ENCODE results near the gene ZNF644. TPM values are rescaled to one million over a fixed set of nuclear protein-coding genes. Genes with fewer than 3 reads are reported as not detected.

Gene ZNF644
- total RNA-seq, 6 donors from 2014 or later: 36.7 to 111 (median 42.9) TPM

- H3K36me3 ChIP-seq: no peaks in the 10 kb centered on the region
- H3K4me1 ChIP-seq: peaks cover 28 to 51% (median 40%) of the 10 kb centered on the region in 4 donors
- H3K27ac ChIP-seq: no peak overlapping the region
- WGBS, 2 donors: 76 to 81% methylated on average over 4 of the region's 4 CpGs
- H3K9me3 ChIP-seq: no peaks in the 10 kb centered on the region
- no peak overlapping the region for H3K4me3 ChIP-seq
- no peak for TF ChIP-seq CTCF (IDR thresholded peaks at IDR 0.05)
- TF ChIP-seq POLR2A (IDR thresholded peaks at IDR 0.05): no peak
- no peak for TF ChIP-seq POLR2AphosphoS5 (IDR thresholded peaks at IDR 0.05)
- TF ChIP-seq EP300 (IDR thresholded peaks at IDR 0.05): no peak
- H3K27me3 ChIP-seq: no peaks in the 10 kb centered on the region
- peak in 1 of 2 donors; percentile 37 for DNase-seq
- no peak for ATAC-seq (ENCODE audit: low FRiP score in 2 of 2)
Measured at GRCh38 chr1:91012196-91012595, 9.6 kb downstream of the ZNF644 start.

GRCh38 chr1:91011726-91012125 lies 10.1 kb downstream of the ZNF644 start:
- ATAC-seq (ENCODE audit: low FRiP score in 2 of 2): peak in 1 of 2 donors; percentile 38
- no peaks in the 10 kb centered on the region for H3K9me3 ChIP-seq
- no peak for DNase-seq
- 0% methylated on average over 1 of the region's 1 CpG for WGBS, 2 donors
- no peaks in the 10 kb centered on the region for H3K27me3 ChIP-seq
- no peak overlapping the region for H3K27ac ChIP-seq
- H3K36me3 ChIP-seq: no peaks in the 10 kb centered on the region
- TF ChIP-seq POLR2AphosphoS5 (IDR thresholded peaks at IDR 0.05): no peak
- no peak for TF ChIP-seq CTCF (IDR thresholded peaks at IDR 0.05)
- no peak for TF ChIP-seq POLR2A (IDR thresholded peaks at IDR 0.05)
- no peak for TF ChIP-seq EP300 (IDR thresholded peaks at IDR 0.05)
- H3K4me1 ChIP-seq: peaks cover 27 to 49% (median 36%) of the 10 kb centered on the region in 4 donors
- no peak overlapping the region for H3K4me3 ChIP-seq

GRCh38 chr1:91007827-91008226 lies 14.0 kb downstream of the ZNF644 start:
- Histone ChIP-seq H3K27me3 (no peaks in the 10 kb centered on the region), H3K4me1 (peaks cover 13 to 44% (median 25%) of the 10 kb centered on the region in 4 donors), H3K27ac (no peak overlapping the region), H3K9me3 (no peaks in the 10 kb centered on the region), H3K4me3 (no peak overlapping the region), H3K36me3 (no peaks in the 10 kb centered on the region)
- no peak for DNase-seq
- no peak for ATAC-seq (ENCODE audit: low FRiP score in 2 of 2)
- no peak for TF ChIP-seq CTCF (IDR thresholded peaks at IDR 0.05)
- no peak for TF ChIP-seq POLR2A (IDR thresholded peaks at IDR 0.05)
- no peak for TF ChIP-seq POLR2AphosphoS5 (IDR thresholded peaks at IDR 0.05)
- TF ChIP-seq EP300 (IDR thresholded peaks at IDR 0.05): no peak

GRCh38 chr1:91007092-91007491 lies 14.7 kb downstream of the ZNF644 start:
- Histone ChIP-seq H3K27me3 (no peaks in the 10 kb centered on the region), H3K4me3 (no peak overlapping the region), H3K27ac (no peak overlapping the region), H3K9me3 (no peaks in the 10 kb centered on the region), H3K36me3 (no peaks in the 10 kb centered on the region), H3K4me1 (peaks cover 9 to 39% (median 21%) of the 10 kb centered on the region in 4 donors)
- DNase-seq (no peak), ATAC-seq (ENCODE audit: low FRiP score in 2 of 2) (no peak)
- TF ChIP-seq POLR2A (IDR thresholded peaks at IDR 0.05) (no peak), POLR2AphosphoS5 (IDR thresholded peaks at IDR 0.05) (no peak), CTCF (IDR thresholded peaks at IDR 0.05) (no peak), EP300 (IDR thresholded peaks at IDR 0.05) (no peak)
- WGBS, 2 donors: 97% methylated on average over 7 of the region's 7 CpGs

GRCh38 chr1:91006113-91006908 lies 15.5 kb downstream of the ZNF644 start:
- H3K36me3 ChIP-seq: no peaks in the 10 kb centered on the region
- TF ChIP-seq POLR2A (IDR thresholded peaks at IDR 0.05): no peak
- no peaks in the 10 kb centered on the region for H3K27me3 ChIP-seq
- ATAC-seq (ENCODE audit: low FRiP score in 2 of 2) (no peak), DNase-seq (no peak)
- no peak overlapping the region for H3K4me3 ChIP-seq
- H3K27ac ChIP-seq: no peak overlapping the region
- peaks cover 3 to 31% (median 13%) of the 10 kb centered on the region in 4 donors for H3K4me1 ChIP-seq
- 90 to 91% methylated on average over 2 of the region's 2 CpGs for WGBS, 2 donors
- H3K9me3 ChIP-seq: no peaks in the 10 kb centered on the region

Measured in upper lobe of left lung (tissue), 6 donors.